NOMO-1 (cell line): ENCODE measurements around the gene SLC4A2.
"Not testable (repeated sequence)": the region's sequence is repeated elsewhere in the genome, so short reads cannot be mapped to it uniquely, and the experiment has no call there.

Experiments used
- DNase-seq, 2 experiments: peaks; one replicate each; lab custom pipeline; 2025; ENCODE audit not compliant: unreplicated experiment in 2 of 2; lab: John Stamatoyannopoulos, UW

Gene SLC4A2, protein sequence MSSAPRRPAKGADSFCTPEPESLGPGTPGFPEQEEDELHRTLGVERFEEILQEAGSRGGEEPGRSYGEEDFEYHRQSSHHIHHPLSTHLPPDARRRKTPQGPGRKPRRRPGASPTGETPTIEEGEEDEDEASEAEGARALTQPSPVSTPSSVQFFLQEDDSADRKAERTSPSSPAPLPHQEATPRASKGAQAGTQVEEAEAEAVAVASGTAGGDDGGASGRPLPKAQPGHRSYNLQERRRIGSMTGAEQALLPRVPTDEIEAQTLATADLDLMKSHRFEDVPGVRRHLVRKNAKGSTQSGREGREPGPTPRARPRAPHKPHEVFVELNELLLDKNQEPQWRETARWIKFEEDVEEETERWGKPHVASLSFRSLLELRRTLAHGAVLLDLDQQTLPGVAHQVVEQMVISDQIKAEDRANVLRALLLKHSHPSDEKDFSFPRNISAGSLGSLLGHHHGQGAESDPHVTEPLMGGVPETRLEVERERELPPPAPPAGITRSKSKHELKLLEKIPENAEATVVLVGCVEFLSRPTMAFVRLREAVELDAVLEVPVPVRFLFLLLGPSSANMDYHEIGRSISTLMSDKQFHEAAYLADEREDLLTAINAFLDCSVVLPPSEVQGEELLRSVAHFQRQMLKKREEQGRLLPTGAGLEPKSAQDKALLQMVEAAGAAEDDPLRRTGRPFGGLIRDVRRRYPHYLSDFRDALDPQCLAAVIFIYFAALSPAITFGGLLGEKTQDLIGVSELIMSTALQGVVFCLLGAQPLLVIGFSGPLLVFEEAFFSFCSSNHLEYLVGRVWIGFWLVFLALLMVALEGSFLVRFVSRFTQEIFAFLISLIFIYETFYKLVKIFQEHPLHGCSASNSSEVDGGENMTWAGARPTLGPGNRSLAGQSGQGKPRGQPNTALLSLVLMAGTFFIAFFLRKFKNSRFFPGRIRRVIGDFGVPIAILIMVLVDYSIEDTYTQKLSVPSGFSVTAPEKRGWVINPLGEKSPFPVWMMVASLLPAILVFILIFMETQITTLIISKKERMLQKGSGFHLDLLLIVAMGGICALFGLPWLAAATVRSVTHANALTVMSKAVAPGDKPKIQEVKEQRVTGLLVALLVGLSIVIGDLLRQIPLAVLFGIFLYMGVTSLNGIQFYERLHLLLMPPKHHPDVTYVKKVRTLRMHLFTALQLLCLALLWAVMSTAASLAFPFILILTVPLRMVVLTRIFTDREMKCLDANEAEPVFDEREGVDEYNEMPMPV

DNA sequence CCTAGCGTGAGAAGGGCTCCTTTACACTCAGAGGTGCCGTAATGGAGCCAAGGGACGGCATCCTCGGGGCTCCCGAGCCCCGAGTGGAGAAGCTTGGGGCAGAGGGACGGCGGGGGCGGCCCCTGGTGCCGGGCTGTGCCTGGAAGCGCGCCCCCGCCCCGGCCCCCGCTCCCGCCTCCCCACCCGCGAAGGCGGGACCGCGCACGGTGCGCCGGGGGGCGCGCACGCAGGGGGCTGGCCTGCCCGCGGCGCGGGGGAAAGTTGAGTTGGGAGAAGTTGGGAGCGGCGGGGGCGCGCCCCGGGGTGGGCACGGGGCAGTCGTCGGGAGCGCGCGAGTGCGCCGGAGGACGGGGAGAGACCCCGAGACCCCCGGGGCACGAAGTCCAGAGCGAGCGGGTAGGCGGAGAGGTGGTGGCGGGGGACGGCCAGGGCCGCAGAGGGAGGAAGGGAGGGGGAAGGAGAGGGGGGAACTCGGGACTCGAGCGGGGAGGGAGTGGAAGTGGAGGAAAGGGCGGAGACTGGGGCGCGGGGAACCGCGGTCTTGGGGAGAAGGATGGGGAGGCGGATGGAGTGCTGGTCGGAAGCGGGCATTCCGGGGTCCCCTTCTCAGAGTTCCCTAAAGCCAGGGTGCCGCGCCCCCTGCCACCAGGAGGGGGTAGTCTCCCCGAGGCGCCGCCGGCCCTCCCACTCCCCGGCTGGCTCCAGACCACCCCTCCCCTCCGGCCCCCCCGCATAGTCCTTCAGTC, at the start of gene SLC4A2:
Gene SLC4A2 (plus strand): TSS at position 223 of the 746 bp plus-strand sequence. CDS start 2,399 bp downstream, outside the sequence.
- peak; percentile 18 to 37 for DNase-seq

DNA sequence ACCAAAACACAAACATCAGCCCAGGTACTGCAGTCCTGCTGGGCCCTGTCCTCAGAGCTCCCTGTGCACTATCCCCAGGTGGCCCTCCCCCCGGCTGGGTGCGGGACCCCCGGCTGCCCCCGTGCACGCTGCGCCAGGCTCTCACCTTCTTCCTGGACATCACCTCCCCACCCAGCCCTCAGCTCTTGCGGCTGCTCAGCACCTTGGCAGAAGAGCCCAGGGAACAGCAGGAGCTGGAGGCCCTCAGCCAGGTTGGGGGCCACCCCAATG, 49.4 kb upstream of the SLC4A2 start:
- DNase-seq: no peak

DNA sequence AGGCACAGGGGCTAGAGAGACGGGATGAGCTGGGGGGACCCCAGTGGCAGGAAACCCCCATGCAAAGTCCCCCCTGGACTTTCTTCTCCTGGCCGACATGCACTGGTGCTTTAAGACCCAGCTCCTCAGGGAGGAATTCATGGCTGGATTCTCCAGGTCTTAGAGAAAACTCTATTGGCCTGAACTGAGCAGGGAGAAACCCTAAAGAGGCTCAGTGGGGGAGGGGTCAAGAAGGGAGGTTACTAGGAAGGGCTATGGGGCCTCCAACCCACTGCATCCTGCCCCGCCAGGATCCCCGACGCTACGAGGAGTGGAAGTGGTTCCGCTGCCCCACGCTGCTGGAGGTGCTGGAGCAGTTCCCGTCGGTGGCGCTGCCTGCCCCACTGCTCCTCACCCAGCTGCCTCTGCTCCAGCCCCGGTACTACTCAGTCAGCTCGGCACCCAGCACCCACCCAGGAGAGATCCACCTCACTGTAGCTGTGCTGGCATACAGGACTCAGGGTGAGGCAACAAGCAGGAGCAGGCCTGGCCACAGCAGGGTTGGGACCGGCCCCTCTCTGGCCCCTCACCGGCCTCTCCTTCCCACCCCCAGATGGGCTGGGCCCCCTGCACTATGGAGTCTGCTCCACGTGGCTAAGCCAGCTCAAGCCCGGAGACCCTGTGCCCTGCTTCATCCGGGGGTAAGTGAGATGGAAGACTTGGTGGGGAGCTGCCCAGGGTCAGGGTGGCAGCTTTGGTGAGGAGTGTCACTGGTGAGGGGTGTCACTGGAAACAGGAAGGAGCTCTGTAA, 48.9 kb upstream of the SLC4A2 start:
- DNase-seq: no peak

DNA sequence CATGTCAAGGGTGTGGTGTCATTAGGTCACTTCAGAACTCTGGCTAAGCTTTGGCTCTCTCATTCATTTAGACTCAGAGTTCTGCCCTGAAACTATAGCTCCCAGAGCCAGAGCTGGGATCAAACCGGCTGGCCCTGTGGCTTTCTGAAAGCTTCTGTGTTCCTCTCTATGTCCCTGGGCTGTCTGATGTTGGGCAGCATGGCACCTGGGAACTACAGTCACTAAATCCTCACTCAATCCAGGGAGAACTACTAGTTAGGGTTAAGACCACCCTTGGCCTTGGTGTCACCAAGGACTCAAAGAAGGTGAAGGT, 48.3 kb upstream of the SLC4A2 start:
- no peak for DNase-seq

DNA sequence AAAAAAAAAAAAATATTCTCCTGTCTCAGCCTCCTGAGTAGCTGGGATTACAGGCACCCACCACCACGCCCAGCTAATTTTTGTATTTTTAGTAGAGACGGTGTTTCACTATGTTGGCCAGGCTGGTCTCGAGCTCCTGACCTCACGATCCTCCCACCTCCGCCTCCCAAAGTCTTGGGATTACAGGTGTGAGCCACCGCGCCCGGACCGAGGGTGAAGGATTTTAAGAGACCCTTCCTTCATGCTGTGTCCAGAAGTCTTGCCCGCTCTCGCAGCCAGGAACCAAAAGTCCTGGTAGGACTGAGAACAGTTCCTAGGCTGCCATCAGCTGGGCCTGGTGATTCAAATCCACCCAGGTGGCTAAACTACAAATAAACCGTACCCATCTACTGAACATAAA, 47.8 kb upstream of the SLC4A2 start:
- not testable (repeated sequence) for DNase-seq

DNA sequence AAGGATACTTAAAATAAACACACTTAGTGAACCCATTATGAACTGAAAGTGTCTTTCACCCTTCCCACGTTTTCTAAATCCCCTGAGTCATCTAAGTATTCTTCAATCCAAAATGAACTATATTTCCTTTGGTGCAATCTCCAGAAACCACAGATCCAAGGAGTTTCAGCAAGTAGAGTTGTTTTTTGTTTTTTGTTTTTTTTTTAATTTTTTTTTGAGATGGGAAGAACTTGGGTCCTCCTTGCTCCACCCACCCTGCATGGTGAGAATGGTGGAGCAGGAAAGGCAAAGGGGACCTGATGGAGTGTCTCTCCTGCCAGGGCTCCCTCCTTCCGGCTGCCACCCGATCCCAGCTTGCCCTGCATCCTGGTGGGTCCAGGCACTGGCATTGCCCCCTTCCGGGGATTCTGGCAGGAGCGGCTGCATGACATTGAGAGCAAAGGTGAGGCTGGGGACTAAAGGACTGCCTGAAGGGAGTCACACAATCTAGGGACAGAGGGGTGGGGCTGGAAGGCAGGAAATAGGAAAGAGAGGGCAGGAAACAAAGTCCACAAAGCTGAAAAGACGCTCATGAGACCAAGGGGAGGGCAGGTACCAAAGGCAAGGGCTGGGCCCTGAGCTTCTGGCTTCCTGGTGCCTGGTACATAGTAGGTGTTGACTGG, 47.2 kb upstream of the SLC4A2 start:
- no peak for DNase-seq

DNA sequence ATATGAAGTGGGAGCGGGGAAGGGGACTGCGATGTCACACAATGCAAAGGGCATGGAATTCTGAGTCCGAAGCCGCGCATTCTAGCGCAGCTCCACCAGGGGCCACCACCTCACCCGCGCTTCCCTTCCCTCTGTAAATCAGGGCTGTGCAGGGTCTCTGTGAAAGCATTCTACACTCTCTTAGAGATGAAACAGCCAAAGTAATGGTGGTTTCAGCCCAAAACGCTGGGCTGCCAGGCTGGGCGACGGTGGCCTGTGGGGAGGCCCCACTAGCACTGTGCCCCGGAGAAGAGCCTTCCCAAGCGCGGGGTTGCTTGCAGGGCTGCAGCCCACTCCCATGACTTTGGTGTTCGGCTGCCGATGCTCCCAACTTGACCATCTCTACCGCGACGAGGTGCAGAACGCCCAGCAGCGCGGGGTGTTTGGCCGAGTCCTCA, 46.5 kb upstream of the SLC4A2 start:
- DNase-seq: no peak

DNA sequence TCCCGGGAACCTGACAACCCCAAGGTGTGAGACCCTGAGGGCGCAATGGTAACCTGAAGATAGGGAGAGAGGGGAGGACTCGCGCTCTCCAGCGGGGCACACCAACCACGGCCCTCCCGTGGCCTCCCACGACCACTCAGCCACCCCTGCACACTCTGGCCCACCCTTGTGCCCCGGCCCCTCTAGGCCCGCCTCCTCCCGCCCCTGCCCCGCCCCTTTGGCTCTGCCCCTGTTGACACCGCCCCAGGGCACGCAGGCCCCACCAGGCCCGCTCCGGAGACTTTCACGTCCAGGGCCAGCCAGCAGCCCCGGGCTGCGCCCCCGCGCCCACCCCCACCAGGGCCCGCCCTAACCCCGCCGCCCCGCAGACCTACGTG, 46.0 kb upstream of the SLC4A2 start:
- no peak for DNase-seq

DNA sequence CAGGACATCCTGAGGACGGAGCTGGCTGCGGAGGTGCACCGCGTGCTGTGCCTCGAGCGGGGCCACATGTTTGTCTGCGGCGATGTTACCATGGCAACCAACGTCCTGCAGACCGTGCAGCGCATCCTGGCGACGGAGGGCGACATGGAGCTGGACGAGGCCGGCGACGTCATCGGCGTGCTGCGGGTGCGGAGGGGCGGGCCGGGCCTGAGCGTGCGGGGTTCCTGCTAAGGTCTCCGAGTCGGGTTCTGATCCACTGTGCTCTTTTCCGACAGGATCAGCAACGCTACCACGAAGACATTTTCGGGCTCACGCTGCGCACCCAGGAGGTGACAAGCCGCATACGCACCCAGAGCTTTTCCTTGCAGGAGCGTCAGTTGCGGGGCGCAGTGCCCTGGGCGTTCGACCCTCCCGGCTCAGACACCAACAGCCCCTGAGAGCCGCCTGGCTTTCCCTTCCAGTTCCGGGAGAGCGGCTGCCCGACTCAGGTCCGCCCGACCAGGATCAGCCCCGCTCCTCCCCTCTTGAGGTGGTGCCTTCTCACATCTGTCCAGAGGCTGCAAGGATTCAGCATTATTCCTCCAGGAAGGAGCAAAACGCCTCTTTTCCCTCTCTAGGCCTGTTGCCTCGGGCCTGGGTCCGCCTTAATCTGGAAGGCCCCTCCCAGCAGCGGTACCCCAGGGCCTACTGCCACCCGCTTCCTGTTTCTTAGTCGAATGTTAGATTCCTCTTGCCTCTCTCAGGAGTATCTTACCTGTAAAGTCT, 45.5 kb upstream of the SLC4A2 start:
- no peak for DNase-seq

DNA sequence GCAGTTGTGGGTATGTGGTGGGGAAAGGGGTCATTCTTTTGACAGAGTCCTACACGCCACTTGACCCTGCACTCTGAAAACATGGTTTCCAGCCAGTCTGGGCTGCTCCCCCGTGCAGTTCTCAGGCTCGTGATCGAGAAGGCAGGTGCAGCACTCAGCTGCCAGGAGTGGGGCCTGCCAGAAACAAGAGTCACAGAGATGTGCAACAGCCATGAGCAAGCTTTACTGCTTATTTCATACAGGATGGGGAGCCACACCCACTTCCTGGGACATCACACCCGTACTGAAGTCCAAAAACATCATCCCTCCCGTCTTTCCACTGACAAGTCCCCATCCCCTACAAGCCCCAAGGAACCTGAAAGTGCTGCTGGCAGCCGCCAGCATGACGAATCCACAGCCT, 44.4 kb upstream of the SLC4A2 start:
- DNase-seq: no peak

DNA sequence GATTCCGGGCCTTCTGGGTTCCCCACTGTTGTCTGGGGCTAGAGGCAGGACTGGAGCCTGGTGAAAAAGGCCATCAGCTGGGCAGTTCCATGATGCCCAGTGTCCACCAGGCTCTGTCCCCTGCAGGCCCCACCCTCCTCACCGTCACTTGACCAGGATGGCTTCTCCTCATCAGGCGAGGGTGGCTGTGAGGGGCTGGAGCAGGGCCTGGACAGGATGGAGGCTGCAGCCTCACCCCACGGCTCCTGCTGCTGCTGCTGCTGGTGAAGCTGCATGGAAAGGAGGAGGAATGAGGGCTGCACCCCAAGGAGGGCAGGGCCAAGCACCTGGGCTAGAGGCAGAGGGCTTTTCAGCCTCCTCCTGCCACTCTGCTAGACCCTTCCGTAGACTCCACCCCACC, 43.4 kb upstream of the SLC4A2 start:
- no peak for DNase-seq

DNA sequence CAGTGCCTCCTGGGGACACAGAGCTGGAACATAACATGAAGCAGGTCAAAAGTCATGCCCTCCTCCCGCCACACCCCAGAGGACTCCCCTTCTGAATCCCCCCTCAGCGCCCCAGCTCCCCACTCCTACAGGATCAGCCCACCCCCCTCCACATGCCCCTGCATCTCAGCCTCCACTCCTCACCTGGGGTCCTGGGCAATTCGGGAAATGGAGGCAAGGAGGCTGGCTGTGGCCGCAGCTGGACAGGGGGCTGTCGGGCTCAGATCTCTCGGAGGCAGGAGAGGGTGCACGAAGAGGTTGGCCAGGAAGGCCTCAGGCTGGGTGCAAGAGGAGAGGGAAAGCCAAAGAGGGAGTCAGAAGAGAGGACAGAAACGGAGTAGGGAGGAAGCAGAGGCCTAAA, 42.9 kb upstream of the SLC4A2 start:
- DNase-seq: no peak

DNA sequence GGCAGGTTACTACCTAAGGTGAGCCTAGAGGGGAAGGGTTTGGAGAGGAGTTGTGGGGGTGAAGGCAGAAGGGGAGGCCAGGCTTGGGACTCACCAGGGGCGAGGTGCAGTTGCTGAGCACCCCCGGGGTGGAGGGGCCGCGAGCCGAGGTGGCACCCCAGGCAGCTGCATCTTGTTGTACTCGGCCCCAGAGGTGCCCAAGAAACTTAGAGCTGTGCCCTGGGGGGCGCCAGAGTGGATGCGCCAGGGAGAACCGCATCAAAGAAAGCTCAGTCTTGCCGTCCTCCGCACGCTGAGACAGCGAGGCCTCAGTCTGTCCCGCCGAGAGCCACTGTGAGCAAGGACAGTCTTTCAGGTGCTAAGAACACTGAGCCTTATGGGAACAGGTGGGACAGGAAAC, 42.4 kb upstream of the SLC4A2 start:
- DNase-seq: no peak

DNA sequence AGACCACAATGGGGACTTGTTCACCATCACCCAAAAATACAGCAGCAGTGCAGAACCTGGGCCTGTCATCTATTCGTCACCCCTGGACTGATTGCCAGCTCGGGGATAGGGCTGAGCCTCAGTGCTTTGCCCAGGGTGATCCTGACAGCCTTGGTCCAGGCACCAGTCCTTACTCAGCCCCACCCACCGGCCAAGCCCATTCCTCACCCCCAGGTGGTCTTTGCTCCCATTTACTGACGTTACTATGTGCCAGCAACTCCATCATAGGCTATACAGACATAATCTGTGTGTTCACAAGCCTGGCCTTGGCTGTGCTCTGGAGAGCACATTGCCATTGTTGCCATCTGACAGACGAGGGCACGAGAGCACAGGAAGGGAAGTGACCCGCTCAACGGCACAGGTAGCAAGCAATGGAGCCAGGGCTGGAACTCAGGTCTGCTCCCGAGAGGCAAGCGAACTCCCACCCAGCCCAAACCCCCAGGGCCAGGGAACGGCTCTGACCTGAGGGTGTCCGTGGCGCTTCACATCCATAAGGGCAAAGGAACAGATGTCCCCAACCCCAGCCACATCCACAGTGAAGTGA, 41.9 kb upstream of the SLC4A2 start:
- no peak for DNase-seq

DNA sequence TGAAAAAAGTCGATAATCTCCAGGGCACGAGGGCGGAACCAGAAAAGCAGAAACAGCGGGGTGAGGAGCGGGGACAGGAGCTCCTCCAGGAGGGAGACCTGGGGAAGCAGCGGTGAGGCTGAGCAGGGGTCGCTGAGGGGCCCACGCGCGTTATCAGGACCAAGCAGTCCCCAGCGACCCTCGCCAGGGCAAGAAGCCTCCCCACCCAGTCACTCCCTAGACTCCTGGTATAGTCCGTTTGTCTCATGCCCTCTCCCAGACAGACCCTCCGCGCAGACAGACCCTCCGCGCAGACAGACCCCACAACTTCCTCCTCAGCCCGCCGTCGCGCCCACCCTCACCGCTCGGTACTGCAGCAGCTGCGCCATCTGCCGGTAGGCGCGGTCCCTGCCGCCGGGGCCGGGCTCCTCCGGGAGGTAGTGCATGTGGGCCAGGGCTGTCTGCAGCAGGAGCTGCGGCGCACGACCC, 41.4 kb upstream of the SLC4A2 start:
- peak in 1 of 2 experiments; percentile 6 for DNase-seq

DNA sequence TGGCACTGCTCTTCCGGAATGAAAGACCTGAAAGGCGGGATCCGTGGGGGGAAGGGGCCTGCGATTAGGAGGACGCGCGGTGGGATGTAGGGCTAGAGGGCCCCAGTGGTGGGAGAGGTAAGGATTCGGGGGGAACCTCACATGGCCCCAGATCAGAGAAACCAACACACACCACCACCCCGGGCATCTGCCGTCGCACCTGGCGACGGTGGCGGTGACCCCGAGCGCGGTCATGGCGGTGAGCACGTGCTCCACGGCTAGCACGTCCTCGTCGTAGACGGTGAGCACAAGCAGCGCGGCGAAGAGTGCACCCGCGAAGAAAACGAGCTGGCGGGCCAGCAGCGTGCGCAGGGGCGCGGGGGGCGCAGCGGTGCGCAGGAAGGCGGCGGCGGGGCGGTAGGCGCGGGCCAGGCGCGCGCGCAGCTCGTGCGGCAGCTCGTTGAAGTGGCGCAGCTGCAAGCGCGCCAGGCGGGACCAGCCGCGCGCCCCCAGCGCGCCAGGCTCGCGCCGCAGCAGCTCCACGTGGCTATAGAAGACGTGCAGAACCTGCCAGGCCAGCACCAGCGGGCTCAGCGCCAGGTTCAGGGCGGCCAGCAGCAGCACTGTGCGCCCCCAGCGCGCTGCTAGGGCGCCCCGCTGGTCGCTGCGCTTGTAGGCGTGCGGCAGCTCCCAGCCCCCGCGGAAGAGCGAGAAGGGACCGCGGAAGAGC, 40.8 kb upstream of the SLC4A2 start:
- DNase-seq: no peak

DNA sequence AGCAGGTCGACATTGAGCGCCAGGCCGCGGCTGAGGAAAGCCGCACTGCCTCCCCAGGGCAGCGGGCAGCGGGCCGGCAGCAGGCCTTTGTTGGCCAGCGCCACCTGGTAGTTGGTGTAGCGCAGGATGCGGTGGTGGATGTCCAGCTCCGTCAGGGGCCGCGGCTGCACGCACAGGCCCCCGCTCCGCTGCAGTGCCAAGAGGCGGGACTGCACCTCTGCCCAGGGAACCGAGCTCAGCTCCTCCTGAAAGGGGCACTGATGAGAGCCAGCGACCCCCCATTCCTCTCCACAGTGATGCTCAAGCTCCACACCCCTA, 40.3 kb upstream of the SLC4A2 start:
- no peak for DNase-seq

DNA sequence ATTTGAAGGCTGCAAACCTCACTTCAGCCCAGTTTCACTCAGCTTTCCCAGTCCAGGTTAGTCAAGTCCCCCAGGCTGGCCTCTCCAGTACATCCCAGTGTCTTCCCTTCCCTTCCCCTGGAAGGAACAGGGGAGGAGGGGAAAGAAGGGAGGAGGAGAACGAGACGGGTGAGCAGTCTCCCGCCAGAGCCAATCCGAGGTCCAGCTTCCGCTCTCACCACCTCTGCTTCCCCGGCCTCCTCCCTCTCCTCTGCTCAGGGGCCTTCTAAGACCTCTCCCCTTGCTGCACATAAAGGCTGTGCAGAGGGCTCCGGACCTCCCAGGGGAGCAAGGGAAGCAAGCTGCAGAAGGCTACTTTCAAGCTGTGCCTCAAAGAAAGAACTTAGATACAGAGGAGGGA, 39.2 kb upstream of the SLC4A2 start:
- DNase-seq: no peak
